H1 (cell line): ENCODE results near the gene TDRD12.

Source experiments
- CREB1 ChIP-seq: IDR thresholded peaks from 2 replicates; pipeline ENCODE4 v1.6.1; 2012; ENCODE audit warnings: inconsistent platforms
- CTCF ChIP-seq, 3 experiments: IDR thresholded peaks; 1 replicate in 2 of 3; 2 replicates in 1 of 3; pipeline versions ENCODE4 v1.5.1 to v1.6.1; 2011; ENCODE audit warnings: low read length in 3 of 3, mild to moderate bottlenecking in 3 of 3, inconsistent platforms in 2 of 3, low read depth in 1 of 3, moderate library complexity in 1 of 3; ENCODE audit not compliant: insufficient read depth in 1 of 3; ENCODE audit errors: control extremely low read depth in 1 of 3
- EZH2 ChIP-seq: fragments of 200-600 bp; sonication (generic); IDR thresholded peaks from 2 replicates; pipeline ENCODE4 v1.7.1; 2012; ENCODE audit warnings: low read depth, mild to moderate bottlenecking, moderate library complexity, low read length, inconsistent platforms; ENCODE audit not compliant: severe bottlenecking
- MAX ChIP-seq: IDR thresholded peaks from 2 replicates; pipeline ENCODE4 v1.6.1; 2012; ENCODE audit warnings: inconsistent platforms
- SRF ChIP-seq: IDR thresholded peaks from 2 replicates; pipeline ENCODE4 v1.6.1; 2011; ENCODE audit warnings: mild to moderate bottlenecking, low read depth, low read length, moderate library complexity
- ZNF274 ChIP-seq: IDR thresholded peaks from 2 replicates; pipeline ENCODE4 v1.7.0; 2012; ENCODE audit warnings: low read length, borderline replicate concordance; ENCODE audit errors: extremely low read depth

GRCh38 chr19:32831611-32832010 lies 112.0 kb downstream of the TDRD12 start:
- TF ChIP-seq CTCF (IDR thresholded peaks at IDR 0.05; ENCODE audit: control extremely low read depth in 1 of 3, insufficient read depth in 1 of 3, low read depth in 1 of 3, low read length in 3 of 3) (no peak), SRF (no peak), MAX (no peak), ZNF274 (no peak), CREB1 (no peak), EZH2 (no peak)
